BE2C (cell line): Measurements from ENCODE around the gene KCNH4.

ENCODE experiments used
- DNase-seq: peaks from one replicate; pipeline ENCODE4 v3.0.0-alpha.2; 2020
- H3K27me3 ChIP-seq: fragments of 250-450 bp; sonication (Bioruptor Pico); 2 replicates; pipeline ENCODE4 v1.5.1; 2020; ENCODE audit warnings: mild to moderate bottlenecking
- H3K36me3 ChIP-seq: fragments of 250-450 bp; sonication (Bioruptor Pico); 2 replicates; pipeline ENCODE4 v1.5.1; 2020; ENCODE audit warnings: mild to moderate bottlenecking
- H3K4me1 ChIP-seq: fragments of 250-450 bp; sonication (Bioruptor Pico); 2 replicates; pipeline ENCODE4 v1.5.1; 2020
- H3K4me3 ChIP-seq: 2 replicates; pipeline ENCODE4 v1.5.1; 2011; ENCODE audit warnings: low read depth, low read length
- H3K9me3 ChIP-seq: fragments of 250-450 bp; sonication (Bioruptor Pico); 2 replicates; pipeline ENCODE4 v1.5.1; 2020
- TF ChIP-seq, protein P1 (sequence below): IDR thresholded peaks from 2 replicates; pipeline ENCODE4 v1.5.1; 2012; ENCODE audit warnings: mild to moderate bottlenecking, low read depth, low read length

The KCNH4 gene

DNA sequence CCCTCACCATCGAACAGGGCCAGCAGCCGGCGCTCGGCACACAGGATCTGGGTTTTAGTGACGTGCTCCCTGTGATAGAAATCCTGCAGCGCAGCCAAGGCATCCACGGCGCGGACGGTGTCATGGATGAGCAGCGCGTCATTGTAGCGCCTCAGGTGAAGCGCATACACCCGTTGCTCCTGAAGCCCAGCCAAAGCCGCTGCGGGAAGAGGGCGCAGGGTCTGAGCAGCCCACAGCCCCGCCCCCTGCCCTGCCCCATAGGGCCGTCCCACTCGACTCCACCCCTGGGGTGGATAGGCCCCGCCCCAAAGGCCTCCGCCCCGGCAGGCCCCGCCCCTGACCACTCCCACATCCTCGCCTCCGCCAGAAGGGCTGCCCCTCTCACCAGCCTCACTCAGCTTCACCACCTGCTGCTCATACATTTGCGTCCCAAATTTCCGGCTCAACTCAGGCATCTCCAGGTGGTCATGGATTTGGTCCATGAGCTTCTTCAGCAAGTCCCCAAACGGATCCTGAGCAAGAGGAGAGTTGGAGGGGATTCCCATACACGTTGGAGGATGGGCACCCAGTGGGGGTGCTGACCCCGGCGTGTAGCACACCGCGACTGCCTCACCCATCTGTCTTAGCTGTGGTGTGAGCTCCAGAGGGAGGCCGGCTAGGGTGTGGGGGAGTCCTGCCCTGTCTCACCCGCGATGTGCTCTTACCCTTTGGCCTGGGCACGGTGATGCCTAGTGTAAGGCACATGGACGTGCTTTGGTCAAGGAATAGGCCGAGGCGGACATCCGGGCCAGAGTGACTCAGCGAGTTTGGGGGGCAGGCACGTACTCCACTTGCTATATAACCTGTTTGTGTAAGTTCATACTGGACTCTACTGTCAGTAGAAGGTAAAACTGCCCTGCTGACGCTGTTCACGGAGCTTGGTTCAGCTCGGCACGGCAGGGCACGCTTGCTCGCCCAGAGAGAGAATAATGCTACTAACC, 73.1 kb downstream of the KCNH4 start:
- Histone ChIP-seq H3K4me1 (peaks cover 3% of the 10 kb centered on the region; the same call in 1 of the 2 replicates), H3K36me3 (no peaks in the 10 kb centered on the region), H3K9me3 (no peaks in the 10 kb centered on the region), H3K27me3 (no peaks in the 10 kb centered on the region), H3K4me3 (peak overlapping the region; percentile 35)
- DNase-seq: peak; percentile 99
- TF ChIP-seq, protein P1, sequence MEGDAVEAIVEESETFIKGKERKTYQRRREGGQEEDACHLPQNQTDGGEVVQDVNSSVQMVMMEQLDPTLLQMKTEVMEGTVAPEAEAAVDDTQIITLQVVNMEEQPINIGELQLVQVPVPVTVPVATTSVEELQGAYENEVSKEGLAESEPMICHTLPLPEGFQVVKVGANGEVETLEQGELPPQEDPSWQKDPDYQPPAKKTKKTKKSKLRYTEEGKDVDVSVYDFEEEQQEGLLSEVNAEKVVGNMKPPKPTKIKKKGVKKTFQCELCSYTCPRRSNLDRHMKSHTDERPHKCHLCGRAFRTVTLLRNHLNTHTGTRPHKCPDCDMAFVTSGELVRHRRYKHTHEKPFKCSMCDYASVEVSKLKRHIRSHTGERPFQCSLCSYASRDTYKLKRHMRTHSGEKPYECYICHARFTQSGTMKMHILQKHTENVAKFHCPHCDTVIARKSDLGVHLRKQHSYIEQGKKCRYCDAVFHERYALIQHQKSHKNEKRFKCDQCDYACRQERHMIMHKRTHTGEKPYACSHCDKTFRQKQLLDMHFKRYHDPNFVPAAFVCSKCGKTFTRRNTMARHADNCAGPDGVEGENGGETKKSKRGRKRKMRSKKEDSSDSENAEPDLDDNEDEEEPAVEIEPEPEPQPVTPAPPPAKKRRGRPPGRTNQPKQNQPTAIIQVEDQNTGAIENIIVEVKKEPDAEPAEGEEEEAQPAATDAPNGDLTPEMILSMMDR: no peak

DNA sequence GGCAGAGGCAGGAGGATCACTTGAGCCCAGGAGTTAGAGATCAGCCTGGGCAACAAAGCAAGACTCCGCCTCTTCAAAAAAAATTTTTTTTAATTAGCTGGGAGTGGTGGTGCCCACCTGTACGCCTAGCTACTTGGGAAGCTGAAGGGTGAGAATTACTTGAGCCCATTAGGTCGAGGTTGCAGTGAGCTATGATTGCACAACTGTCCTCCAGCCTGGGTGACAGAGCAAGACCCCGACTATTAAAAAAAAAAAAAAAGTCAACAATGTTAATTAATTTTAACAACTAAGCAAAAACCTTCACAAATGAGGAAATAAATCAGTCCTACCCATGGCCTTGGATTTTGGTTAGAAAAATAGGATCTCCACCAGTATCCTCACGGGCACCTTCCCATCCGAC, 73.8 kb downstream of the KCNH4 start:
- peaks cover 3% of the 10 kb centered on the region; the same call in 1 of the 2 replicates for H3K4me1 ChIP-seq
- no peaks in the 10 kb centered on the region for H3K9me3 ChIP-seq
- no peak for DNase-seq
- no peaks in the 10 kb centered on the region for H3K27me3 ChIP-seq
- H3K36me3 ChIP-seq: no peaks in the 10 kb centered on the region
- peak overlapping the region; percentile 35 for H3K4me3 ChIP-seq
- TF ChIP-seq, protein P1: no peak
